Activated T-helper 2 cell treated with anti-CD3 and anti-CD28 coated beads, Interferon-gamma antibody, Interleukin-2, Interleukin-4, amounts not matched to agents 10 μg/mL and 5 μg/mL and 100 μg/mL, durations not matched to agents 14 hours and 24 hours and 36 hours (primary cell): ENCODE data around the gene MTMR3. TPM values are rescaled to one million over a fixed set of nuclear protein-coding genes. Genes with fewer than 3 reads are reported as not detected.

Experiments used
- DNase-seq: peaks from one replicate; pipeline ENCODE4 v3.0.0; 2021; ENCODE audit warnings: low spot score
- H3K27ac Mint-ChIP-seq: one replicate; pipeline ENCODE4 v1.8.0; 2021; ENCODE audit warnings: mixed read lengths
- H3K27me3 Mint-ChIP-seq: one replicate; pipeline ENCODE4 v1.8.0; 2021; ENCODE audit warnings: low read depth, mixed read lengths
- H3K36me3 Mint-ChIP-seq: one replicate; pipeline ENCODE4 v1.8.0; 2021; ENCODE audit warnings: low read depth, mixed read lengths
- H3K4me1 Mint-ChIP-seq: one replicate; pipeline ENCODE4 v1.8.0; 2021; ENCODE audit warnings: low read depth, mixed read lengths
- H3K4me3 Mint-ChIP-seq: one replicate; pipeline ENCODE4 v1.8.0; 2021; ENCODE audit warnings: low read depth, mild to moderate bottlenecking, moderate library complexity, mixed read lengths
- H3K9me3 Mint-ChIP-seq: one replicate; pipeline ENCODE4 v1.8.0; 2021; ENCODE audit warnings: mixed read lengths
- intact Hi-C: fragments of 100-400 bp; cut with micrococcal nuclease; formaldehyde crosslinking; loops from one replicate; pipeline ENCODE4 v1.15.1; 2023
- total RNA-seq: library from RNA; stranded (reverse); gene quantifications from 2 replicates; pipeline ENCODE4 v1.2.3, GENCODE V29; 2022

MTMR3 gene
- total RNA-seq, 1 donor from 2014 or later: 22.1 TPM

- H3K36me3 Mint-ChIP-seq: no peaks in the 10 kb centered on the region
- H3K4me1 Mint-ChIP-seq: no peaks in the 10 kb centered on the region
- H3K9me3 Mint-ChIP-seq: no peaks in the 10 kb centered on the region
- no peak overlapping the region for H3K27ac Mint-ChIP-seq
- intact Hi-C loops: no loop called here
- no peak for DNase-seq
- H3K27me3 Mint-ChIP-seq: no peaks in the 10 kb centered on the region
- no peak overlapping the region for H3K4me3 Mint-ChIP-seq
Measured at GRCh38 chr22:30033137-30033536, 150.2 kb downstream of the MTMR3 start.

- Mint-ChIP-seq H3K36me3 (no peaks in the 10 kb centered on the region), H3K27me3 (no peaks in the 10 kb centered on the region), H3K4me3 (no peak overlapping the region), H3K9me3 (no peaks in the 10 kb centered on the region), H3K4me1 (no peaks in the 10 kb centered on the region), H3K27ac (no peak overlapping the region)
- no peak for DNase-seq
- intact Hi-C loops: no loop called here
Measured at GRCh38 chr22:30033901-30034300, 150.9 kb downstream of the MTMR3 start.

GRCh38 chr22:30036656-30037055, 153.7 kb downstream of the MTMR3 start:
- Mint-ChIP-seq H3K9me3 (no peaks in the 10 kb centered on the region), H3K36me3 (no peaks in the 10 kb centered on the region), H3K27ac (no peak overlapping the region), H3K27me3 (no peaks in the 10 kb centered on the region), H3K4me3 (no peak overlapping the region), H3K4me1 (no peaks in the 10 kb centered on the region)
- DNase-seq: no peak
- intact Hi-C loops: no loop called here

GRCh38 chr22:30038219-30038618, 155.2 kb downstream of the MTMR3 start:
- H3K4me1 Mint-ChIP-seq: peaks cover 1% of the 10 kb centered on the region
- H3K9me3 Mint-ChIP-seq: no peaks in the 10 kb centered on the region
- no peak for DNase-seq
- intact Hi-C loops: no loop called here
- no peaks in the 10 kb centered on the region for H3K27me3 Mint-ChIP-seq
- no peak overlapping the region for H3K4me3 Mint-ChIP-seq
- no peaks in the 10 kb centered on the region for H3K36me3 Mint-ChIP-seq
- H3K27ac Mint-ChIP-seq: no peak overlapping the region

GRCh38 chr22:30040499-30041260, 157.7 kb downstream of the MTMR3 start:
- intact Hi-C loops: no loop called here
- peaks cover 6% of the 10 kb centered on the region for H3K4me1 Mint-ChIP-seq
- no peaks in the 10 kb centered on the region for H3K9me3 Mint-ChIP-seq
- H3K4me3 Mint-ChIP-seq: no peak overlapping the region
- peaks cover 1% of the 10 kb centered on the region for H3K27me3 Mint-ChIP-seq
- H3K36me3 Mint-ChIP-seq: no peaks in the 10 kb centered on the region
- DNase-seq: no peak
- H3K27ac Mint-ChIP-seq: no peak overlapping the region

- H3K4me1 Mint-ChIP-seq: peaks cover 6% of the 10 kb centered on the region
- peaks cover 1% of the 10 kb centered on the region for H3K27me3 Mint-ChIP-seq
- no peaks in the 10 kb centered on the region for H3K9me3 Mint-ChIP-seq
- intact Hi-C loops: no loop called here
- no peak for DNase-seq
- no peak overlapping the region for H3K27ac Mint-ChIP-seq
- no peak overlapping the region for H3K4me3 Mint-ChIP-seq
- H3K36me3 Mint-ChIP-seq: no peaks in the 10 kb centered on the region
Measured at GRCh38 chr22:30041475-30041874, 158.5 kb downstream of the MTMR3 start.

GRCh38 chr22:30041881-30042280, 158.9 kb downstream of the MTMR3 start:
- intact Hi-C loops: no loop called here
- Mint-ChIP-seq H3K4me3 (no peak overlapping the region), H3K27ac (no peak overlapping the region)

GRCh38 chr22:30043161-30043560, 160.2 kb downstream of the MTMR3 start:
- H3K27ac Mint-ChIP-seq: no peak overlapping the region
- H3K4me1 Mint-ChIP-seq: peaks cover 15% of the 10 kb centered on the region
- H3K36me3 Mint-ChIP-seq: no peaks in the 10 kb centered on the region
- peaks cover 1% of the 10 kb centered on the region for H3K27me3 Mint-ChIP-seq
- no peak for DNase-seq
- H3K9me3 Mint-ChIP-seq: no peaks in the 10 kb centered on the region
- no peak overlapping the region for H3K4me3 Mint-ChIP-seq
- intact Hi-C loops: no loop called here

More at GRCh38 chr22:30041881-30042280, 158.9 kb downstream of the MTMR3 start:
- Mint-ChIP-seq H3K27me3 (peaks cover 1% of the 10 kb centered on the region), H3K9me3 (no peaks in the 10 kb centered on the region), H3K4me1 (peaks cover 7% of the 10 kb centered on the region), H3K36me3 (no peaks in the 10 kb centered on the region)
- DNase-seq: no peak

- Mint-ChIP-seq H3K4me1 (peaks cover 15% of the 10 kb centered on the region), H3K27me3 (peaks cover 1% of the 10 kb centered on the region), H3K36me3 (no peaks in the 10 kb centered on the region), H3K4me3 (no peak overlapping the region), H3K9me3 (no peaks in the 10 kb centered on the region), H3K27ac (no peak overlapping the region)
- intact Hi-C loops: no loop called here
- DNase-seq: no peak
Measured at GRCh38 chr22:30044369-30044768, 161.4 kb downstream of the MTMR3 start.

GRCh38 chr22:30044881-30045493, 162.0 kb downstream of the MTMR3 start:
- Mint-ChIP-seq H3K36me3 (no peaks in the 10 kb centered on the region), H3K4me1 (peaks cover 15% of the 10 kb centered on the region), H3K27ac (no peak overlapping the region), H3K27me3 (peaks cover 1% of the 10 kb centered on the region), H3K9me3 (no peaks in the 10 kb centered on the region), H3K4me3 (no peak overlapping the region)
- no peak for DNase-seq
- intact Hi-C loops: no loop called here

GRCh38 chr22:30045494-30045887, 162.5 kb downstream of the MTMR3 start:
- H3K27ac Mint-ChIP-seq: no peak overlapping the region
- intact Hi-C loops: no loop called here

GRCh38 chr22:30045901-30046715, 163.1 kb downstream of the MTMR3 start:
- H3K27ac Mint-ChIP-seq: no peak overlapping the region
- intact Hi-C loops: no loop called here
- peaks cover 15% of the 10 kb centered on the region for H3K4me1 Mint-ChIP-seq
- DNase-seq: no peak
- no peaks in the 10 kb centered on the region for H3K36me3 Mint-ChIP-seq
- H3K27me3 Mint-ChIP-seq: peaks cover 1% of the 10 kb centered on the region
- H3K9me3 Mint-ChIP-seq: no peaks in the 10 kb centered on the region
- H3K4me3 Mint-ChIP-seq: no peak overlapping the region

More at GRCh38 chr22:30045494-30045887, 162.5 kb downstream of the MTMR3 start:
- H3K36me3 Mint-ChIP-seq: no peaks in the 10 kb centered on the region
- H3K9me3 Mint-ChIP-seq: no peaks in the 10 kb centered on the region
- H3K27me3 Mint-ChIP-seq: peaks cover 1% of the 10 kb centered on the region
- peaks cover 15% of the 10 kb centered on the region for H3K4me1 Mint-ChIP-seq
- no peak overlapping the region for H3K4me3 Mint-ChIP-seq
- DNase-seq: no peak
